GM18951 (cell line): ENCODE measurements around the gene CTNNBL1.

Source experiments
- POLR2A ChIP-seq: IDR thresholded peaks from 4 replicates; pipeline ENCODE4 v1.6.1; 2011; ENCODE audit warnings: mild to moderate bottlenecking; ENCODE audit not compliant: insufficient read length, insufficient read depth; ENCODE audit errors: extremely low read depth
- in situ Hi-C: fragments of 300-500 bp; cut with MboI; formaldehyde crosslinking; loops from one replicate; pipeline ENCODE4 v1.12.0; 2022; ENCODE audit warnings: low sequenced_read_pairs, mixed read lengths, inconsistent platforms; ENCODE audit not compliant: unreplicated experiment

Gene CTNNBL1

GRCh38 chr20:37879843-37880242 lies 186.0 kb downstream of the CTNNBL1 start:
- no peak for TF ChIP-seq POLR2A
- in situ Hi-C loops: no loop called here

- in situ Hi-C loops: no loop called here
- TF ChIP-seq POLR2A: no peak
Measured at GRCh38 chr20:37880726-37881591, 187.1 kb downstream of the CTNNBL1 start.

GRCh38 chr20:37881601-37882343 lies 187.9 kb downstream of the CTNNBL1 start:
- in situ Hi-C loops: no loop called here
- no peak for TF ChIP-seq POLR2A

- in situ Hi-C loops: no loop called here
- TF ChIP-seq POLR2A: no peak
Measured at GRCh38 chr20:37882961-37883712, 189.3 kb downstream of the CTNNBL1 start.

- in situ Hi-C loops: no loop called here
- TF ChIP-seq POLR2A: no peak
Measured at GRCh38 chr20:37885042-37885441, 191.2 kb downstream of the CTNNBL1 start.

- TF ChIP-seq POLR2A: no peak
Measured at GRCh38 chr20:37885593-37886503, 192.0 kb downstream of the CTNNBL1 start.

GRCh38 chr20:37886851-37887297 lies 193.0 kb downstream of the CTNNBL1 start:
- no peak for TF ChIP-seq POLR2A

More at GRCh38 chr20:37885593-37886503, 192.0 kb downstream of the CTNNBL1 start:
- in situ Hi-C loops: no loop called here

GRCh38 chr20:37888641-37889040 lies 194.8 kb downstream of the CTNNBL1 start:
- in situ Hi-C loops: no loop called here
- no peak for TF ChIP-seq POLR2A

More at GRCh38 chr20:37886851-37887297, 193.0 kb downstream of the CTNNBL1 start:
- in situ Hi-C loops: no loop called here

- no peak for TF ChIP-seq POLR2A
- in situ Hi-C loops: no loop called here
Measured at GRCh38 chr20:37890108-37890507, 196.3 kb downstream of the CTNNBL1 start.

GRCh38 chr20:37890643-37891042 lies 196.8 kb downstream of the CTNNBL1 start:
- no peak for TF ChIP-seq POLR2A
- in situ Hi-C loops: no loop called here

- in situ Hi-C loops: no loop called here
- no peak for TF ChIP-seq POLR2A
Measured at GRCh38 chr20:37892001-37892400, 198.2 kb downstream of the CTNNBL1 start.
